K562 (cell line): ENCODE results near the gene SH3BP5L. TPM values are rescaled to one million over a fixed set of nuclear protein-coding genes. Genes with fewer than 3 reads are reported as not detected.

Experiments used
- ARNT ChIP-seq, 2 experiments: fragments of 450-650 bp; IDR thresholded peaks; 2 replicates each; pipeline ENCODE4 v1.6.1; 2016; ENCODE audit warnings: mild to moderate bottlenecking in 1 of 2
- E2F6 ChIP-seq, 2 experiments: IDR thresholded peaks; 2 replicates each; pipeline ENCODE4 v1.6.1; 2011; ENCODE audit warnings: borderline replicate concordance in 1 of 2, control low read depth in 1 of 2, low read depth in 1 of 2, low read length in 1 of 2, mild to moderate bottlenecking in 1 of 2, mixed read lengths in 1 of 2, moderate library complexity in 1 of 2; ENCODE audit not compliant: insufficient read depth in 1 of 2, insufficient read length in 1 of 2, poor library complexity in 1 of 2, severe bottlenecking in 1 of 2; ENCODE audit errors: extremely low read depth in 1 of 2
- ELF4 ChIP-seq: fragments of 450-650 bp; formaldehyde crosslinking; IDR thresholded peaks from 2 replicates; pipeline ENCODE4 v1.4.0; 2022; ENCODE audit warnings: missing genetic modification characterization
- ESRRB ChIP-seq: fragments of 250-450 bp; sonication (Bioruptor Pico); IDR thresholded peaks from 2 replicates; pipeline ENCODE4 v1.5.0; 2020; ENCODE audit warnings: mild to moderate bottlenecking, moderate library complexity, borderline replicate concordance
- FOXO4 ChIP-seq: fragments of 450-650 bp; formaldehyde crosslinking; IDR thresholded peaks from 2 replicates; pipeline ENCODE4 v1.4.0; 2020; ENCODE audit warnings: mild to moderate bottlenecking, moderate library complexity
- HBP1 ChIP-seq: fragments of 450-650 bp; formaldehyde crosslinking; IDR thresholded peaks from 2 replicates; pipeline ENCODE4 v1.4.0; 2022; ENCODE audit warnings: missing genetic modification characterization
- HDAC2 ChIP-seq: fragments of 450-650 bp; IDR thresholded peaks from 2 replicates; pipeline ENCODE4 v1.6.1; 2016; ENCODE audit warnings: mild to moderate bottlenecking
- HIVEP1 ChIP-seq: fragments of 250-450 bp; sonication (Bioruptor Pico); IDR thresholded peaks from 2 replicates; pipeline ENCODE4 v1.4.0; 2020; ENCODE audit warnings: mild to moderate bottlenecking
- KDM4B ChIP-seq, 2 experiments: fragments of 450-650 bp in 1 of 2; sonication (generic) in 1 of 2; IDR thresholded peaks; 2 replicates each; pipeline ENCODE4 v1.6.1; 2016 to 2017; ENCODE audit warnings: borderline replicate concordance in 2 of 2, antibody characterized with exemption in 1 of 2, low read depth in 1 of 2, mild to moderate bottlenecking in 1 of 2
- NR1H2 ChIP-seq: sonication (generic); formaldehyde crosslinking; IDR thresholded peaks from 2 replicates; pipeline ENCODE4 v1.4.0; 2020; ENCODE audit warnings: mild to moderate bottlenecking, missing genetic modification reagents
- POLR2AphosphoS5 ChIP-seq: IDR thresholded peaks from 2 replicates; pipeline ENCODE4 v1.6.1; 2011; ENCODE audit warnings: mild to moderate bottlenecking, low read depth, low read length, moderate library complexity; ENCODE audit not compliant: control insufficient read depth, insufficient read depth
- POLR2B ChIP-seq: fragments of 450-650 bp; IDR thresholded peaks from 2 replicates; pipeline ENCODE4 v1.6.1; 2018; ENCODE audit warnings: low read depth; ENCODE audit not compliant: partially characterized antibody
- TAF9B ChIP-seq: fragments of 450-650 bp; IDR thresholded peaks from 2 replicates; pipeline ENCODE4 v1.6.1; 2018; ENCODE audit warnings: mild to moderate bottlenecking; ENCODE audit not compliant: partially characterized antibody
- TRIM28 ChIP-seq: fragments of 450-650 bp; IDR thresholded peaks from 2 replicates; pipeline ENCODE4 v1.6.1; 2017
- ZKSCAN8 ChIP-seq: fragments of 200-800 bp; sonication (Bioruptor generic); IDR thresholded peaks from 2 replicates; pipeline ENCODE4 v1.6.1; 2016; ENCODE audit warnings: missing genetic modification characterization, missing compliant biosample characterization
- ZNF184 ChIP-seq: sonication (generic); formaldehyde crosslinking; IDR thresholded peaks from 2 replicates; pipeline ENCODE4 v1.5.0; 2020; ENCODE audit warnings: missing genetic modification reagents
- polyA plus RNA-seq, 8 experiments: library from polyadenylated mRNA; depleted of rRNA in 4 of 8; stranded (reverse) in 5 of 8; unstranded in 3 of 8; fragments of >200 nt; fragmentation: Nextera tagmentation in 2 of 8; fragmentation: Illumina TruSeq in 1 of 8; extraction: Ambion mirVana in 2 of 8; extraction: Trizol in 1 of 8; gene quantifications; 2 replicates each; pipeline versions ENCODE4 v1.2.1 to v1.2.3, GENCODE V29; 2011 to 2014; ENCODE audit warnings: inconsistent platforms in 1 of 8, missing spikeins in 1 of 8
- total RNA-seq, 7 experiments: library from RNA; depleted of rRNA in 6 of 7; stranded (reverse); fragments of >200 nt in 6 of 7; fragmentation: Illumina TruSeq in 2 of 7; extraction: Trizol in 2 of 7; gene quantifications; 2 replicates each; pipeline versions ENCODE4 v1.2.1 to v1.2.3, GENCODE V29; 2011 to 2021; ENCODE audit warnings: low replicate concordance in 1 of 7
- TF ChIP-seq, protein P1 (sequence below): sonication (generic); formaldehyde crosslinking; IDR thresholded peaks from 2 replicates; pipeline ENCODE4 v1.8.0; 2022; ENCODE audit warnings: missing genetic modification reagents, mild to moderate bottlenecking, borderline replicate concordance
- TF ChIP-seq, protein P2 (sequence below): fragments of 250-450 bp; sonication (Bioruptor Pico); IDR thresholded peaks from 2 replicates; pipeline ENCODE4 v1.8.0; 2022; ENCODE audit warnings: inconsistent platforms, mild to moderate bottlenecking, moderate library complexity, borderline replicate concordance
- TF ChIP-seq, protein P3 (sequence below): fragments of 250-450 bp; sonication (Bioruptor Pico); IDR thresholded peaks from 2 replicates; pipeline ENCODE4 v1.5.0; 2021; ENCODE audit warnings: mild to moderate bottlenecking, moderate library complexity

SH3BP5L gene
- total and polyA plus RNA-seq, 9 of the 15 experiments (the other 6 are each of a cell fraction or from before 2014, with no cell fraction given) = 1.9 to 26.5 (median 15.8) TPM

- TF ChIP-seq POLR2B (peak; percentile 81), ESRRB (no peak), HDAC2 (no peak), ELF4 (CRISPR knock-in tag) (peak; percentile 80), ZNF184 (CRISPR knock-in tag) (no peak), ARNT (IDR thresholded peaks at IDR 0.05) (peak; percentile 38 to 43; a peak in 2 of 4 replicates), KDM4B (IDR thresholded peaks at IDR 0.05; ENCODE audit: borderline replicate concordance in 2 of 2, low read depth in 1 of 2) (no peak), TRIM28 (no peak), ZKSCAN8 (CRISPR knock-in tag) (no peak), POLR2AphosphoS5 (peak; percentile 48), E2F6 (IDR thresholded peaks at IDR 0.05; ENCODE audit: borderline replicate concordance in 1 of 2, extremely low read depth in 1 of 2, insufficient read depth in 1 of 2, insufficient read length in 1 of 2, low read depth in 1 of 2, low read length in 1 of 2, poor library complexity in 1 of 2, severe bottlenecking in 1 of 2) (no peak), FOXO4 (no peak), NR1H2 (CRISPR knock-in tag) (no peak), TAF9B (no peak), HIVEP1 (CRISPR knock-in tag) (0 out of 2 replicates have a peak, but pooled peaks have one; percentile 14), HBP1 (CRISPR knock-in tag) (peak; percentile 88)
- TF ChIP-seq, protein P1, sequence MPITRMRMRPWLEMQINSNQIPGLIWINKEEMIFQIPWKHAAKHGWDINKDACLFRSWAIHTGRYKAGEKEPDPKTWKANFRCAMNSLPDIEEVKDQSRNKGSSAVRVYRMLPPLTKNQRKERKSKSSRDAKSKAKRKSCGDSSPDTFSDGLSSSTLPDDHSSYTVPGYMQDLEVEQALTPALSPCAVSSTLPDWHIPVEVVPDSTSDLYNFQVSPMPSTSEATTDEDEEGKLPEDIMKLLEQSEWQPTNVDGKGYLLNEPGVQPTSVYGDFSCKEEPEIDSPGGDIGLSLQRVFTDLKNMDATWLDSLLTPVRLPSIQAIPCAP (CRISPR knock-in tag) = no peak
- TF ChIP-seq, protein P2, sequence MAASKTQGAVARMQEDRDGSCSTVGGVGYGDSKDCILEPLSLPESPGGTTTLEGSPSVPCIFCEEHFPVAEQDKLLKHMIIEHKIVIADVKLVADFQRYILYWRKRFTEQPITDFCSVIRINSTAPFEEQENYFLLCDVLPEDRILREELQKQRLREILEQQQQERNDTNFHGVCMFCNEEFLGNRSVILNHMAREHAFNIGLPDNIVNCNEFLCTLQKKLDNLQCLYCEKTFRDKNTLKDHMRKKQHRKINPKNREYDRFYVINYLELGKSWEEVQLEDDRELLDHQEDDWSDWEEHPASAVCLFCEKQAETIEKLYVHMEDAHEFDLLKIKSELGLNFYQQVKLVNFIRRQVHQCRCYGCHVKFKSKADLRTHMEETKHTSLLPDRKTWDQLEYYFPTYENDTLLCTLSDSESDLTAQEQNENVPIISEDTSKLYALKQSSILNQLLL (CRISPR knock-in tag) = no peak
- TF ChIP-seq, protein P3, sequence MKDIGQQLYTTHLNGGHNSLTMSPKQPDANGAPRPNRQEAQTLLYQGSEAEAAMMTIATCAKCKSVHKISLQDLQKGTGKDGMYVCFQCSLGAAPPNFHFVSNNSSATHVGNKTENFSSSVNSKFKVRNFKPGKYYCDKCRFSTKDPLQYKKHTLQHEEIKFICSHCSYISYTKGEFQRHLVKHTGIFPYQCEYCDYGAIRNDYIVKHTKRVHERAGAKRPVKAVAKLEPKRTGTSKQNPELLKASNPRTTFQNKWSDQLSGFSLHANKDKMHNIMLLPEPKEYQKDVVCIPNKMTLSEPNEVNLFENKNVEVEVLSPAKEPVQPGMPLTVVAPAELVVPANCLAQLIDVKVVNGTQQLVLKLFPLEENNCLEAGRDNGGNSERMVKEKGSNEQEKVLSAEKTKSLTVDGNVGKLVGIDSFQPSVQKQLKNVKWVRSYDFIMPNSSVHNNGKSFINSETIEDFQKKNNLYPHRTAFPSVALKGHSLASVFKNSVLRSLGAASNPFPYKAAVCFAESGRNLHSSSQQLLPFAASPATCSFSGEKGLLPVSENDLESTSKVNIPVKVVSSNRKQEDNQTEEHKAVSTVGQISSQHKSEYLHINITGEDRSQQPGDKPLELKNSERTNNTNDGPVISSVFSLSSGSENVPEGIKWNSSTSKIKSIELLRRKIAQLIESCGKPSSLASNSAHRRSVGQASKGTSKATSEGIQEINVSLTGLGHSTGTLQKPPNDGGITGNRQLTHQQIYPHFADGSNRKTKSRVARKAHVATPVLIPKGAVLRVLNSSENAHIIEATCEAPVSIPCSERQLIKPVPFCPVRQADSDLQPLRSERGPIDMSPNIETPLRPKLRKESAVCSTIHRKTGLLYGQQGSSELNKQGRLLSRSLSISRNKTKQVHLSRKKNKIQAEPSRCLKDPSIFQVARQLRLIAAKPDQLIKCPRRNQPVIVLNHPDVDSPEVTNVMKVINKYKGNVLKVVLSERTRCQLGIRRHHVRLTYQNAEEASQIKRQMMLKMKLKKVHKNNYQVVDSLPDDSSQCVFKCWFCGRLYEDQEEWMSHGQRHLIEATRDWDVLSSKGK (CRISPR knock-in tag) = no peak
Measured at GRCh38 chr1:248825573-248825908, 174 bp downstream of the SH3BP5L start (continued).
